Measurements from ENCODE around the gene ADAMTS8.

- TF ChIP-seq HOXB5 (CRISPR knock-in tag; IDR thresholded peaks at IDR 0.05) (no peak), E2F6 (IDR thresholded peaks at IDR 0.05; ENCODE audit: borderline replicate concordance, low read depth) (no peak), MYC (IDR thresholded peaks at IDR 0.05; ENCODE audit: borderline replicate concordance, low read length) (no peak), EP300 (IDR thresholded peaks at IDR 0.05) (no peak)
- TF ChIP-seq, protein P1, sequence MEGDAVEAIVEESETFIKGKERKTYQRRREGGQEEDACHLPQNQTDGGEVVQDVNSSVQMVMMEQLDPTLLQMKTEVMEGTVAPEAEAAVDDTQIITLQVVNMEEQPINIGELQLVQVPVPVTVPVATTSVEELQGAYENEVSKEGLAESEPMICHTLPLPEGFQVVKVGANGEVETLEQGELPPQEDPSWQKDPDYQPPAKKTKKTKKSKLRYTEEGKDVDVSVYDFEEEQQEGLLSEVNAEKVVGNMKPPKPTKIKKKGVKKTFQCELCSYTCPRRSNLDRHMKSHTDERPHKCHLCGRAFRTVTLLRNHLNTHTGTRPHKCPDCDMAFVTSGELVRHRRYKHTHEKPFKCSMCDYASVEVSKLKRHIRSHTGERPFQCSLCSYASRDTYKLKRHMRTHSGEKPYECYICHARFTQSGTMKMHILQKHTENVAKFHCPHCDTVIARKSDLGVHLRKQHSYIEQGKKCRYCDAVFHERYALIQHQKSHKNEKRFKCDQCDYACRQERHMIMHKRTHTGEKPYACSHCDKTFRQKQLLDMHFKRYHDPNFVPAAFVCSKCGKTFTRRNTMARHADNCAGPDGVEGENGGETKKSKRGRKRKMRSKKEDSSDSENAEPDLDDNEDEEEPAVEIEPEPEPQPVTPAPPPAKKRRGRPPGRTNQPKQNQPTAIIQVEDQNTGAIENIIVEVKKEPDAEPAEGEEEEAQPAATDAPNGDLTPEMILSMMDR (IDR thresholded peaks at IDR 0.05), result no peak
- TF ChIP-seq, protein P2, sequence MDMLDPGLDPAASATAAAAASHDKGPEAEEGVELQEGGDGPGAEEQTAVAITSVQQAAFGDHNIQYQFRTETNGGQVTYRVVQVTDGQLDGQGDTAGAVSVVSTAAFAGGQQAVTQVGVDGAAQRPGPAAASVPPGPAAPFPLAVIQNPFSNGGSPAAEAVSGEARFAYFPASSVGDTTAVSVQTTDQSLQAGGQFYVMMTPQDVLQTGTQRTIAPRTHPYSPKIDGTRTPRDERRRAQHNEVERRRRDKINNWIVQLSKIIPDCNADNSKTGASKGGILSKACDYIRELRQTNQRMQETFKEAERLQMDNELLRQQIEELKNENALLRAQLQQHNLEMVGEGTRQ (IDR thresholded peaks at IDR 0.05), result no peak
Measured at GRCh38 chr11:130391711-130392110, 36.7 kb downstream of the ADAMTS8 start.

Data from A549 (cell line).